Calu3 (cell line): ENCODE measurements around the gene PVALEF. TPM values are rescaled to one million over a fixed set of nuclear protein-coding genes. Genes with fewer than 3 reads are reported as not detected.

Source experiments
- BruUV-seq: library from RNA; stranded (reverse); fragments of 400-500 nt; replicated peaks from 2 replicates; lab custom pipeline; 2021; lab: Mats Ljungman, UMichigan
- CTCF ChIA-PET: fragments of 300-600 bp; sonication (Branson Sonifier 250); formaldehyde crosslinking; loops from one replicate; lab custom pipeline; 2022; ENCODE audit warnings: antibody characterized with exemption; lab: Charles Lee
- DNase-seq: peaks from one replicate; pipeline ENCODE4 v3.0.0; 2022
- H3K27ac Mint-ChIP-seq: one replicate; pipeline ENCODE4 v1.8.0; 2022; ENCODE audit warnings: mixed read lengths; ENCODE audit not compliant: unreplicated experiment
- H3K27me3 Mint-ChIP-seq: one replicate; pipeline ENCODE4 v1.8.0; 2022; ENCODE audit warnings: mixed read lengths; ENCODE audit not compliant: unreplicated experiment
- H3K36me3 Mint-ChIP-seq: one replicate; pipeline ENCODE4 v1.8.0; 2022; ENCODE audit warnings: mild to moderate bottlenecking, moderate library complexity, mixed read lengths; ENCODE audit not compliant: insufficient read depth, unreplicated experiment
- H3K4me1 Mint-ChIP-seq: one replicate; pipeline ENCODE4 v1.8.0; 2022; ENCODE audit warnings: mild to moderate bottlenecking, low read depth, mixed read lengths; ENCODE audit not compliant: unreplicated experiment
- H3K4me3 Mint-ChIP-seq: one replicate; pipeline ENCODE4 v1.8.0; 2022; ENCODE audit warnings: mild to moderate bottlenecking, low read depth, moderate library complexity, mixed read lengths; ENCODE audit not compliant: unreplicated experiment
- H3K9me3 Mint-ChIP-seq: one replicate; pipeline ENCODE4 v1.8.0; 2022; ENCODE audit warnings: low read depth, mixed read lengths; ENCODE audit not compliant: unreplicated experiment
- CTCF ChIP-seq: fragments of 200-600 bp; IDR thresholded peaks from one replicate; pipeline ENCODE4 v1.8.0; 2022; ENCODE audit warnings: antibody characterized with exemption; ENCODE audit not compliant: unreplicated experiment
- intact Hi-C: fragments of 100-400 bp; cut with micrococcal nuclease; formaldehyde crosslinking; loops from one replicate; pipeline ENCODE4 v1.10.0; 2022; ENCODE audit not compliant: unreplicated experiment
- total RNA-seq: library from RNA; stranded (reverse); gene quantifications from 2 replicates; pipeline ENCODE4 v1.2.3, GENCODE V29; 2022

The PVALEF gene
- total RNA-seq, 1 experiment from 2014 or later, result not detected

- peaks cover 12% of the 10 kb centered on the region for H3K27me3 Mint-ChIP-seq
- CTCF ChIA-PET, result interaction anchor here (0.6 kb wide), 1 partner anchor 678 kb away, joined by 4 read pairs; no protein-coding TSS in a partner anchor
- intact Hi-C loops, result no loop called here
These were observed 8.5 kb downstream of the PVALEF start for GRCh38 chr17:81173762-81174155.

DNA sequence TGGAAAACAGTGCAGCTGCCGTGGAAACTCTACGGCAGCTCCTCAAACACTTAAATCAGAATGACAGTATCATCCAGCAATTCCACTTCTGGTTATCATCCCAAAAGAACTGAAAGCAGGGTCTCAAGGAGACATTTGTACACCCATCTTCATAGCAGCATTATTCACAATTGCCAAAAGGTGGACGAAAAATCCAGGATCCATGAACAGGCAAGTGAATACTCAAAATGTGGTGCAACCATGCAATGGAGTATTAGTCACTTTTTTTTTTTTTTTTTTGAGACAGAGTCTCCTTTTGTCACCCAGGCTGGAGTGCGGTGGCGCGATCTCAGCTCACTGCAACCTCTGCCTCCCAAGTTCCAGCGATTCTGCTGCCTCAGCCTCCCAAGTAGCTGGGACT lies 11.4 kb downstream of the PVALEF start:
- peaks cover 12% of the 10 kb centered on the region for H3K27me3 Mint-ChIP-seq
- H3K9me3 Mint-ChIP-seq, result no peaks in the 10 kb centered on the region
- H3K4me3 Mint-ChIP-seq, result no peak overlapping the region
- TF ChIP-seq CTCF, result no peak
- intact Hi-C loops, result no loop called here
- H3K27ac Mint-ChIP-seq, result no peak overlapping the region
- no peaks in the 10 kb centered on the region for H3K4me1 Mint-ChIP-seq
- no TSS peak for BruUV-seq
- CTCF ChIA-PET, result interaction anchor here (0.6 to 0.7 kb wide), 2 partner anchors 24 to 68 kb away, joined by 3 to 5 read pairs; no protein-coding TSS in a partner anchor
- H3K36me3 Mint-ChIP-seq, result no peaks in the 10 kb centered on the region
- DNase-seq, result no peak

More at GRCh38 chr17:81173762-81174155, 8.5 kb downstream of the PVALEF start:
- TF ChIP-seq CTCF, result no peak
- Mint-ChIP-seq H3K4me3 (no peak overlapping the region), H3K9me3 (no peaks in the 10 kb centered on the region), H3K36me3 (no peaks in the 10 kb centered on the region), H3K4me1 (no peaks in the 10 kb centered on the region), H3K27ac (no peak overlapping the region)
- no peak for DNase-seq
- BruUV-seq, result no TSS peak

DNA sequence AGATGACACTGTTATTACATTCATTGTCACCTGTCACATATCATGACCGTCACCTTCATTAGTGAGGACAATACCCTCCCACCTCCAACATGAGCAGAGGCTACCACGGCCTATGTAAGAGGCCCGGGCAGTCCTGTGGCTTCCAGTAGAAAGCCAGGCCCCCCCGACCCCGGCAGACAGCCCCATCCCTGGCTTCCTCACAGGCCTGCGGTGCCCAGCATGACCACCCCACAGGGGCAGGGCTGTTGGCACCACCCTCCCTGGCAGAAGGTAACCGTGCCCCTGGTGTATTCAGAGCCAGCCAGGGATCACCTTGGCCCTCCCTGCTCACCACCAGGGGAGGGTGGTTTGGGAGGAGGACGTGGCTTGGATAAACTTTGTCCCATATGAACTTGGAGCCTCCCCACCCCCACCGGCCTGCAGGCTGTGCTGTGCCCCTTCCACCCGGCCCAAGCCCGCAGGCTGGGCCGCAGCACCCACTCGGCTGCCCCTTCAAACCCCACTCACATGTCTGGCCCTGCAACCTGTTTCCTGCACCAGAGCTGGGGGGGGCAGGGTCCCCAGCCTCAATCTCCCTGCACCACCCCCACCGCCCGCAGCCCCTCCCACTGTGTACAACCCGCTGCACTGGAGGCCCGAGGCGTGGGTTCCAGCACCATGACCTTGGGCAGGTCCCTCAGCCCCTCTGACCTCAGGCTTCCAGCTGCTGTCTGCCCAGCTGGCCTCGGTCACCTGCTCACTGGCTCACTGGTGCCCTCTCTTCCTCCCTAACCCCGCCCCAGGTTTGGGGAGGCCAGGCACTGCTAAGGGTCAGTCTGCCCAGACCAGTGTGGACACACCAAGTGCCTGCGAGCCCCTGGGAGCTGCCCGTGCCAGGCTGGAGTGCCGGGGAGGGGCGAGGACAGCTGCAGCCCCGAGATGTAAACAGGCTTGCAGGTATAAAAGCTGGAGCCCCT lies 13.1 kb downstream of the PVALEF start:
- H3K27me3 Mint-ChIP-seq, result peaks cover 21% of the 10 kb centered on the region

GRCh38 chr17:81179220-81179619 lies 13.9 kb downstream of the PVALEF start:
- intact Hi-C loops, result no loop called here
- CTCF ChIA-PET, result interaction anchor here (0.9 kb wide), 1 partner anchor 11 kb away, joined by 3 read pairs; no protein-coding TSS in a partner anchor
- no peak for DNase-seq
- Mint-ChIP-seq H3K27me3 (peaks cover 21% of the 10 kb centered on the region), H3K9me3 (no peaks in the 10 kb centered on the region), H3K36me3 (peaks cover 10% of the 10 kb centered on the region), H3K4me3 (no peak overlapping the region), H3K4me1 (no peaks in the 10 kb centered on the region), H3K27ac (no peak overlapping the region)
- BruUV-seq, result no TSS peak
- TF ChIP-seq CTCF, result no peak

More for the DNA sequence above, 13.1 kb downstream of the PVALEF start:
- intact Hi-C loops, result no loop called here
- CTCF ChIA-PET, result interaction anchor here (0.9 kb wide), 1 partner anchor 12 kb away, joined by 3 read pairs; no protein-coding TSS in a partner anchor
- DNase-seq, result no peak
- Mint-ChIP-seq H3K4me3 (no peak overlapping the region), H3K4me1 (no peaks in the 10 kb centered on the region), H3K27ac (no peak overlapping the region), H3K36me3 (peaks cover 2% of the 10 kb centered on the region), H3K9me3 (no peaks in the 10 kb centered on the region)
- TF ChIP-seq CTCF, result no peak
- no TSS peak for BruUV-seq
